IMR-90 (cell line): ENCODE data around the gene EXOC6.

Experiments used
- CEBPB ChIP-seq: IDR thresholded peaks from 2 replicates; pipeline ENCODE4 v1.6.1; 2012; ENCODE audit warnings: low read depth, low read length, improper control_type of control experiment
- CTCF ChIP-seq: conservative IDR thresholded peaks from 2 replicates; pipeline ENCODE4 v1.5.1; 2012; ENCODE audit warnings: mild to moderate bottlenecking, low read depth, low read length, improper control_type of control experiment
- ELK1 ChIP-seq: fragments of 150-350 bp; IDR thresholded peaks from 2 replicates; pipeline ENCODE4 v1.6.1; 2016; ENCODE audit warnings: low read depth, mild to moderate bottlenecking, low read length, moderate library complexity, borderline replicate concordance
- MAZ ChIP-seq: IDR thresholded peaks from 2 replicates; pipeline ENCODE4 v1.6.1; 2012; ENCODE audit warnings: low read depth, mild to moderate bottlenecking, low read length, improper control_type of control experiment, moderate library complexity, borderline replicate concordance
- MXI1 ChIP-seq: IDR thresholded peaks from 2 replicates; pipeline ENCODE4 v1.6.1; 2012; ENCODE audit warnings: low read depth, mild to moderate bottlenecking, low read length, moderate library complexity, borderline replicate concordance
- RAD21 ChIP-seq: IDR thresholded peaks from 2 replicates; pipeline ENCODE4 v1.6.1; 2012; ENCODE audit warnings: low read length, improper control_type of control experiment
- USF2 ChIP-seq: fragments of 150-350 bp; IDR thresholded peaks from 2 replicates; pipeline ENCODE4 v1.6.1; 2017; ENCODE audit warnings: mild to moderate bottlenecking, antibody characterized with exemption, low read length, low read depth

- no peak for TF ChIP-seq MAZ
- no peak for TF ChIP-seq RAD21
- no peak for TF ChIP-seq MXI1
- no peak for TF ChIP-seq CTCF
- TF ChIP-seq CEBPB, result no peak
- TF ChIP-seq USF2, result no peak
- TF ChIP-seq ELK1, result no peak
Observed at GRCh38 chr10:93058139-93058538, 209.8 kb downstream of the EXOC6 start.
